ENCODE results near the gene DNM3.
"Not testable (repeated sequence)": the region's sequence is repeated elsewhere in the genome, so short reads cannot be mapped to it uniquely, and the experiment has no call there.

The DNM3 gene

DNA sequence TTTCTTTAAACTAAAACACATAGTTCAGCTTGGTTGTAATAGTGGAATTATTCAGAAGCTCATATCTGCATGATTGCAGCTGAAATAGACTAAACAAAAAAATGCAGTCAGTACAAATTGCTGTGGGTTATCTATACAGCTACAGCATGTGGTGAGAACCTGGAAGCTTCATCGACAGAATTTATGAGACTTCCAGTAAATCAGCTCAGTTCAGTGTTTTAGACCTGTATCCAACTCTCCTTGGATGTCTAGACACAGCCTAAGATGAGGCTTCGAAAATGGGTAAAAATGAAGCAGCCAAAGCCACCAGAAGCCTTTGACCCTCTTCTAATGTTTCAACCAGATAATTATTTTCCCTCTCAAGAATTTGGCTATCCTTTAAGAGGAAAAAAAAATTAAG is 452.1 kb downstream of the DNM3 start:
- DNase-seq = no peak

DNA sequence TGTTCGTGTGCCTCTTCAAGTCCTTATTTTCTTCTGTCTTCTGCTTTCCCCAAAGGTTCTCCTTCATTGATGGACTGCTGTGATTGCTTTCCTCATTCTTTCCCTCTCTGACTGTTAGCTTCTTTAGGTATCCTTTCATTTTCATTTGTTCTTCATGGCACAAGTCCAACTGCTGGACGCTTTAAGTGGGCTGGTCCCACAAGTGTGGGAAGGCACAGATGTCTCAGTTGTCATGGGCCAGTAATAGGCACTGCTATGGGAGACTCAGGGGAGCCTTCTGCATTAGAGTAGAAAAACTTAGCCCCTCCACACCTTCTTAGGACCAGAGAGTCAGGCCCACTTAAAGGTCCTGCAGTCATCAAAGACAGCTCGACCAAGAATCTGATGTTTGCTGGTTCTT is 456.8 kb downstream of the DNM3 start:
- no peak for DNase-seq

DNA sequence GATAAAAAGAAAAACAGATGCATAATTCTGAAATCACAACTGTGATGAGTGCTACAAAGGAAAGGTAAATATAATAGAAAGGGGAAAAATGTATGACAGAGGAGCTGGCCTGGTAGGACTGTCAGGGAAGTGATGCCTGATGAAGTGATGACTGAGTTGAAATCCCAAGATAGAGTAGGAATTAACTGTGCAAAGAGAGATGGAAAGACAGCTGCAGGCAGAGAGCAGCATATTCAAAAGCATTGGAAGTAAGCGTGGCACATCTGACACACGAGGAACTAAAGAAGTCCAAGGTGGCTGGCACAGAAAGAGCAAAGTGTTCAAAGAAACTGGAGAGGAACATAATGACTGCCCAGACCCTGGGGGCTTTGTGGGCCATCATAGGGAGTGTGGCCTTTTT is 457.6 kb downstream of the DNM3 start:
- no peak for DNase-seq

DNA sequence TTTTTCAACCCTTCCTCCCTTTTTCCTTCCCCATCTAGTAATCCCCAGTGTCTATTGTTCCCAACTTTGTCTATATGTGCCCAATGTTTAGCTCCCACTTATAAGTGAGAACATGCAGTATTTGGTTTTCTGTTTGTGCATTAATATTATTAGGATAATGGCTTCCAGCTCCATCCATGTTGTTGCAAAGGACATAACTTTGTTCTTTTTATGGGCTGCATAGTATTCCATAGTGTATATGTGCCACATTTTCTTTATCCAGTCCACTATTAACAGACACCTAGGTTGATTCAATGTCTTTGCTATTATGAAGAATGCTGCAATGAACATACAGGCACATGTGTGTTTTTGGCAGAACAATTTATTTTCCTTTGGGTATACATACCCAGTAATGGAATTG is 458.2 kb downstream of the DNM3 start:
- no peak for DNase-seq

DNA sequence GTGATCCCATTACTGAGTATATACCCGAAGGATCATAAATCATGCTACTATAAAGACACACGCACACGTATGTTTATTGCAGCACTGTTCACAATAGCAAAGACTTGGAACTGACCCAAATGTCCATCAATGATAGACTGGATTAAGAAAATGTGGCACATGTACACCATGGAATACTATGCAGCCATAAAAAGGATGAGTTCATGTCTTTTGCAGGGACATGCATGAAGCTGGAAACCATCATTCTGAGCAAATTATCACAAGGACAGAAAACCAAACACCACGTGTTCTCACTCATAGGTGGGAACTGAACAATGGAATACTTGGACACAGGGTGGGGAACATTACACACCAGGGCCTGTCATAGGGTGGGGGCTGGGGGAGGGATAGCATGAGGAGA is 466.2 kb downstream of the DNM3 start:
- DNase-seq = not testable (repeated sequence)

DNA sequence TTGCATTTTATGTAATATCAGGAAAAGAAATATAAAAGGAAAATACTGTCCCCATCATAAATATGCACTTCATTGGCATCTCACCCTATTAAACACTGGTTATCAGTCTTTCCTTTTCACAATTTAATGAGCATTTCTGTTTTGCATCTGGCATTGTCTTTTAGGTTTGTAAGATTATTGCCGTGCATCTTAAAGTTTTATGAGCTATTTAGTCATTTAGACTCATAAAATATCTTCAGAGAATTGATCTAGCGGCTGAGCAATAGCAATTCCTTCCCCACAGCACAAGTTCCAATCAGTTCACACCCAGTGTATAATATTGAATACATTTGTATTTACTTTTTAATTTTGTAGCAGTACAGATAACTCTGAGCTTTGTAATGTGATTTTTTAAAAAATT is 466.8 kb downstream of the DNM3 start:
- no peak for DNase-seq

DNA sequence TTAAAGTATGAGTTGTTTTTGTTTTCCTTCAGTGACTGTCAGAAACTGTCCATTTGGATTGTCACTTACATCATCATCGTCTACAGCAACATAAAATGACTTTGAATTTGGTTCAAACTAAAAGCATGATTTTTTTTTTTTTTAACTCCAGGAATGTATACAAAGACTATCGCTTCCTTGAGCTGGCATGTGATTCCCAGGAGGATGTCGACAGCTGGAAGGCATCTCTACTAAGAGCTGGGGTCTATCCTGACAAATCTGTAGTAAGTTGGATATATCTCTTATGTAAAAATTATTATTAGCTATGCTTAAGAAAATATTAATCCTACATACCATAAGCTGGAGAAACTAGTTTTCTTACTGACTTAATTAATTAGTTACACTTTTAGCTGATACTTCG is 467.3 kb downstream of the DNM3 start:
- DNase-seq = no peak

DNA sequence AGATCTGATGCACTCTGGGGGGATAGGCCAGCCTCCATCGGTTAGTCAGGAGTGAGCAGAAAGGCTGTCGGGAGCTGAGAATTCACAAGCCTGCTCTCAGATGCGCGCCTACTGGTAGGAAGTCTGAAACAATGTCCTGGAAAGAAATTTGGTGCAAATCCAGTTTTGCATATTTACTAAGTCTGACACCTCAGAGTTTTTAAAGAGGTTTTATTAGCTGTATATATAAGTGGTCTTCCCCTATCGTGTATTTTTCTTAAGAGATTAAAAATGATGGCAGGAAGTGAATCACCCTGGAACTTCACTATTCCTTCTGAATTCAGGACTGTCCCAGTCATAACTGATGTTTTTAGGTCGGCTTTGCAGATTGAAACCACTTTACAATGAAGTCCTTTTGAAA is 479.4 kb downstream of the DNM3 start:
- no peak for DNase-seq

DNA sequence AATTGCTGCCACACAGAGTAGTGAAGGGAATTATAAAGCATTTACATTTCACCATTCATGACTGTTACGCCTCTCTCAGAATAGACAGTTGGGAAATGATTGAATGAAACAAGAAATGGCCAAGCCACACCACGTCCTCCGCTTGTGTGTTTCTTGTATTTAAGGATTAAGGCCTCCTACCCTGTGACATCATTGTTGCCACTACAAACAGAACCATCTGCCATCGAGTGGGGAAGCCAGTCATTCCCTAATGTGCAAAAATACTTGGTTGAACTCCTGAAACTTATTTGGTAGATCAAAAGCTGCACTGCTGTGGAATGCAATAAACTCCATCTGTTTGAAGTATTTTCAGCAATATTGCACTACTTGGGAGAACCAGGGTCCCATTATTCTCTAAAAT is 480.2 kb downstream of the DNM3 start:
- DNase-seq = no peak

DNA sequence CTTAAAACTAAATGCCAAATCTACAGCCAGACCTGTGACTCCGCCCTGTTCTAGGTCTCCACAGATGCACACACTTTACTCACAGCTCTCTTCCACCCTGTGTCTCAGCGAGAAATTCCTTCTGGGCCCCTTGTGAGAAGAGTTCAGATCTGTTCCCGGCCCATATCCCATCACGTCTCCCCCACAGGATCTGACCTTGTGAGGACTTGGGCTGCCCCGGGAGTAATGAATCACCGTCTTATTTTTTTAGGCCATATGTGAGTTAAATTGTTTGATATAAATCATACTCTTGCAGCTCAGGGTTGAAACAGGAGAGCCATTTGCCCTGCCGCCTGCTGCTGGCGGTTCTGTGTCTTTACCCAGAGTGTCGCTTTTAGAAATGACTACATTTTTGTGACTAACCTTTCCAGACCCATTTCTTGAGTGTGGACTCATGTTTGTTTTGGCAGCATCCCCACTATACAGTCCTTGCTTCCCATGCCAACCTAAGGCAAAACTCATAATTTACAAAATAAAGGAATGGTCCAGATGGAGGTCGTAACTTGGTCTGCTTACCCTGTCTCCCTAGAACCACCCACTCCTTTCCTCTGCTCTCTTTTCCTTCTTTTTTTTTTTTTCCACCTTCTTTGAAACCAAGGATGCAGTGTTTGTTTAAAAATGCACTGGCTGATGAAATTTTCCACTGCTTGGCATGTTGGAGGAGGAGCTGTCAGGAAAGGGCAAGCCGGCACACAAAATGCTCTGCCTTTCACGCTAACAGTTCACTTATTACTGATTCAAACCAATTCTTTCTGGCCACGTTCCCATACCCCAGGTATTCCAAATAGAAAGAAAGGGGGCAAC is 481.1 kb downstream of the DNM3 start:
- no peak for DNase-seq

DNA sequence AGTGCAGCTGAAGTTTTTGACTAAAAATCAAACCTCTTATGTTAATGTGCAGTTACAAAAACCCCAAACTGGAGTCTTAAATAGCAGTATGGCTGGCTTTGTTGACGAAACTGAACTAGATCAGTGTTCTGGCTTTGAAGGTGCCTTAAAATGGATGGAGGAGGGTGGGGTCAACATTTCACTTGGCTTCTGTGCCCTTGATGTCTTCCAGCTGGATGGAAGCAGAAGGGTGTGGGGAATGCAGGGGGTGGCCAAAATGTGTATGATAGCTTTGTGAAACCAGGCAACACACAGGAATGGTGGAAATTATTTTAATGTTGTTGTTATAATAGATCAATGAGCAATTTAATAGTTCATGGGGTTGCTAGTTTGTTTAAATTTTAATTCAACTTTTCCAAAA is 482.4 kb downstream of the DNM3 start:
- no peak for DNase-seq

DNA sequence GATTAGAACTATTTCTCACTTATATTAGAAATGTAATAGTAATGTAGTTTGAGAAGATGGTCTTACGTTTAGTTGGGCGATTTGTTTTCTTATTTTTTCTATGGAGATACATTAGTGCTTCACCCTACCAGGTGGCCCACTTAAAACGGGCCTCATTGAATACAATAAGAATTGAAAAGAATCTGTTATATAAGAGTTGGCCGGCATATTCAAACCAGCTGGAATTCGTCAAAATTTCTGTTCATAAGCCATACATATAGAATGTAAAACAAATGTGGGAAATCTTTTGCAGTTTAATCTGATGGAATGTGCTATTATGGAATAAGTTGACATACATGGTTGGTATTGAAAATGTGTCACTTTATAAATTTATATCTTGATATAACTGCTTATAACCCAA is 482.8 kb downstream of the DNM3 start:
- no peak for DNase-seq

DNA sequence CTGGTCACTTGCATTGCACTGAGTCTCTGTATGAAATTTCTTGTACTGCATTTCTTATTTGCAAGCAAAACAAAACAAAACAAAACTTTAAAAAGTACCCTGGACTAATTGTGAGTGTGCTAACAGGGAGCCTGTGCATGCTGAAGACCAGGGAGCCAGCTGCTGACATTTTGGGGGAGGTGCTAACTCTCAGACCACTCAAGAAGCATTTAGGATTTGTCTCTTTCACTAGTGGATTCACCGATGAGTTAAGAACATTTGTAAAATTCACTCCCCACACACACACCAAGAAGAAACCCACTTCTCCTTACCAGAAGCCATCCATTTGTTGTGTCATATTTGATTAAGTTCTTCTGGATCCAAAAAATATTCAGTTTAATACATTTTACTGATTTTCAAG is 483.5 kb downstream of the DNM3 start:
- no peak for DNase-seq

DNA sequence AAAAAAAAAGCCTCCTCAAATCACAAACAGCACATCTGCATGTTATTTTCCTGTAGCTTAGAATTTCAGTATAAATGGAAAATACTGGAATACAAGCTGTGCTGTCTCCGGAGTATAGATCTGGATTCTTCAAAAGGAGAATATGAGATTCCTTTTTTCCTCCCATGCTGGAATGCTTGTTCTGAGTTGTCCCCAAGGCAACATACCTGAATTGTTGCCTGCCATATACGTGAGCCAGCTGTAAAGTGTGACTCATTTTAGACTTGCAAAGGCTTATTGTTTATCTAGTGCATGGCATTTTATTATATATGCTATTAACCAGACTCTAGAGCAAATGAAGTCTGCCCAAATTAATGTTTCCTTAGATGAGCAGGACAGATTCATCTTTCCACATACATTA is 484.2 kb downstream of the DNM3 start:
- no peak for DNase-seq

DNA sequence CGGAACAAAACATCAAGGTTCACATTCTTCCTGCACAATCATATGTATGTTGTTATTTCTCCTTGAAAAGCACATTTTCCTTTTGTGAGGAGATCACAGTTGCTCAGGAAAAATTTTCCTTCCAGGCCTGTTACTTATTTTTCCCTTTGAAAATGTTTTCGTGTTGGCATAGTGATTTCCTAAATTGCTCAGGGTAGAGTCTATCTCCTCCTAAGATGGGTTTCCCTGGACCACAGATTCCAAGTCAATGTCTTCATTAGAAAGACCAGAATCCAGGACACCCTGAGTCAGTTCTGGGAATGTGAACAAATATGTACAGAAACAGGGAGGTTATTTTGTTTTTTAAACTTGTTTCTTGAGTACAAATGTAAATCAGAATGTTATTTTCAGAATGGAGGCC is 484.8 kb downstream of the DNM3 start:
- no peak for DNase-seq

DNA sequence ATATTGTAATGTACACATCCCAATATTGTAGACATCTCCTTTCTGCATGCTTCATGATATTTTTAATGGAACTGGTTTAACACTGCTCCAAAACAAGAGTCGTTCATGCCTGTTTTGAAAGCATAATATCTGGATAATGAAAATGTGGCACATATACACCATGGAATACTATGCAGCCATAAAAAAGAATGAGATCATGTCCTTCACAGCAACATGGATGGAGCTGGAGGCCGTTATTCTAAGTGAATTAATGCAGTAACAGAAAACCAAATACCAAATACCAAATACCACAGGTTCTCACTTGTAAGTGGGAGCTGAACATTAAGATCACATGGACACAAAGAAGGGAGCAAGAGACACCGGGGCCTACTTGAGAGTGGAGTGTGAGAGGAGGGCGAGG is 487.0 kb downstream of the DNM3 start:
- no peak for DNase-seq

DNA sequence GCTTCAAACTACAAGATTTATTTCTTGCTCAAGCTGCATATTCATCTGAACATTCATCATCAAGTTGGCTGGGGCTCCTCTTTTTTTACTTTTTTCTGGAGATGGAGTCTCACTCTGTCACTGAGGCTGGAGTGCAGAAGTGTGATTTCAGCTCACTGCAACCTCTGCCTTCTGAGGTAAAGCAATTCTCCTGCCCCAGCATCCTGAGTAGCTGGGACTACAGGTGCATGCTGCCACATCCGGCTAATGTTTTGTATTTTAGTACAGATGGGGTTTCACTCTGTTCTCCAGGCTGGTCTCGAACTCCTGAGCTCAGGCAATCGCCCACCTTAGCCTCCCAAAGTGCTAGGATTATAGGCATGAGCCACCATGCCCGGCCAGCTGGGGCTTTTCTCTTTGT is 490.9 kb downstream of the DNM3 start:
- DNase-seq = no peak

DNA sequence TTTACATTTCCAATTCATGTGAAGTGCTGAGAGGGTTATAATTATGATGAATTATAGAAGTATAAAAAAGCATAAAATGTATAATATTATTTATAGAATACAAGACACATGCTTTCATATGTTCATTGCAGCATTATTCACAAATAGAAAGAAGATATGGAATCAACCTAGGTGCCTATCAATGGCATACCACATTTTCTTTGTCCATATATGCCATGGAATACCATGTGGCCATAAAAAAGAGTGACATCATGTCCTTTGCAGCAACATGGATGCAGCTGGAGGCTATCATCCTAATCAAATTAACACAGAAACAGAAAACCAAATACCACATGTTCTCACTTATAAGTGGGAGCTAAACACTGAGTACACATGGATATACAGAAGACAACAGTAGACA is 494.1 kb downstream of the DNM3 start:
- DNase-seq = no peak

DNA sequence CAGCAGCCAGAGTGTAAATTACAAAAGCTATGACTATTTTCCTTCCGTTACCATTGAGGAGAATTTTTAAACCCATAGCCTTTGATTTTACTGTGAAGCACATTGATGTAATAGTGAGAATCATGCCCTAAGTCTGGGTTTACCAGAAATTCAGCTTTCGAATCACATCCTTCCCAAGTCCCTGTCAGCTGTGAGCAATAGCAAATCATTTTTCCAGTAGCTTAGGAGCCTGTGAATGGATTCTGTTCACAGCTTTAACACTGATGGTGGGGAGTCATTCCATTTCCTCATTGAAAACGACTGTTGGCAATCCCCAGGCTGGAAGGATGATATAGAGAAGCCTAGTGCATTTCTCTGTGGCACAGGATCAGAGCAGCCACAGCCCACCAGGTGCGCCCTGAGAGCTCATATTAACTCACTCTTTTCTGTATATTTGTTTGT is 497.0 kb downstream of the DNM3 start:
- DNase-seq = no peak

DNA sequence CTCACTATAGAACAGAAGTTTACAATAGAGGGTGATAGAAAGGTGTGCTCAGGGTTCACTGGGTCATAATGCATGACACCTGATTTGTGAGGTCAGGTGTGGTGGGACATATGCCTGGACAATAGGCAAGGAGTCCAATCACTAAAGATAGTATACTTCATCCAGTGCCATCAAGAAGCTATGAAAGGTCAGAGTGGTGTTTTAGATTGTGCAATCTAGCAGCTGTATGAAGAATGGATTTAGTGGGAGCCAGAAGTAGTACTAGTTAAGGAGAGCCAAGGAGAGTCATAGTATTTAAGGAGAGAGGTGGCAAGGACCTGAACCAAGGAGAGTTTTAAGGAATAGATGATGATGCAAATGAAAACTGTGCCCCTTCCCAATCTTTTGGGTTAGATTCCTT is 498.5 kb downstream of the DNM3 start:
- no peak for DNase-seq

DNA sequence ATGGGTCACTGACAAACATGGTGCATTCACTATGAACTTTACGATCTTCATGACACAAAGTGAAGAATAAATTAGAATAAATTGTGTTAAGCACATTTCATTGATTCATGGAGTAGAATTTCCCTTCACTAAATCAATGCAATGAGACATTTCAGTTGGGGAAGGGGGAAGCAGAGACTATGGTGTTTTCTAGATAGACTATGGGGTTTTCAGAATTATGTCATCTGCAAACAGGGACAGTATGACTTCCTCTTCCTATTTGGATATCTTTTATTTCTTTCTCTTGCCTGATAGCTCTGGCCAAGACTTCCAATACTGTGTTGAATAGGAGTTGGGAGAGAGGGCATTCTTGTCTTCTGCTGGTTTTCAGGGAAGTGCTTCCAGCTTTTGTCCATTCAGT is 499.2 kb downstream of the DNM3 start:
- no peak for DNase-seq

DNA sequence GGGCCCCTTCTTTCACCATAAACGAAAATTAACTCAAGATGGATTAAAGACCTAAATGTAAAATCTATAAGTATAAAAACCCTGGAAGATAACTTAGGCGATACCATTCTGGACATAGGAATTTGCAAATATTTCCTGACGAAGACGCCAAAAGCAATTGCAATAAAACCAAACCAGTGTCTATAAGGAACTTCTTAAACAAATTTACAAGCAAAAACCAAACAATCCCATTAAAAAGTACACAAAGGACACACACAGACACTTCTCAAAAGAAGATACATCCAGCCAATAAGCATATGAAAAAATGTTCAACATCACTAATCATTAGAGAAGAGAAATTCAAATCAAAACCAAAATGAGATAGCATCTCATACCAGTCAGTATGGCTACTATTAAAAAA is 500.4 kb downstream of the DNM3 start:
- DNase-seq = no peak

DNA sequence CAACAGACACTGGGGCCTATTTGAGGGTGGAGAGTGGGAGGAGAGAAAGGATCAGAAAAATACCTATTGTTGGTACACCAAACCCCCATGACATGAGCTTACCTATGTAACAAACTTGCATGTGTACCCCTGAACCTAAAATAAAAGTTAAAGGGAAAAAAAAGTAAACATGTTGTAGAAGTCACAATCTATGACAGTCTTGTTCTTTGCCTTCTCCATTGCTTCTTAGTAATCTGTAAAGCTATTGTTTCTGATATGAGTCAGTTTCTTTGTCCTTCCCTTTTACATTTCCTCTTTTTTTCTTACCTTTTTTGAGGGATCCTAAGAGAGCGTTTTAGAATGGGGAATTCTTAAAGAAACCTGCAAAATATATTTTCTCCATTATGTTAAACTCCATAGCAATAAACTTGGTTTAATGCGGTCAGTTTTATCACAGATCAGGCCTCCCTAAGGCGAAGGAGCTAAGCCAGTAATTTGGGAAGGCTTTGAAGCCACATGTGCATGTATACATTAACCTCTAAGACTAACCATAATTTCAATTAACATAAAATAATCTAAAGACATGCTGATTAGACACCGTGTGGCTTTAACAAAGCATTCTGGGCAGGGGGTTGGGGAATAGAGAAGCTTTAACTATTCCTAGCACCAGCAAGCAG is 501.4 kb downstream of the DNM3 start:
- no peak for DNase-seq

DNA sequence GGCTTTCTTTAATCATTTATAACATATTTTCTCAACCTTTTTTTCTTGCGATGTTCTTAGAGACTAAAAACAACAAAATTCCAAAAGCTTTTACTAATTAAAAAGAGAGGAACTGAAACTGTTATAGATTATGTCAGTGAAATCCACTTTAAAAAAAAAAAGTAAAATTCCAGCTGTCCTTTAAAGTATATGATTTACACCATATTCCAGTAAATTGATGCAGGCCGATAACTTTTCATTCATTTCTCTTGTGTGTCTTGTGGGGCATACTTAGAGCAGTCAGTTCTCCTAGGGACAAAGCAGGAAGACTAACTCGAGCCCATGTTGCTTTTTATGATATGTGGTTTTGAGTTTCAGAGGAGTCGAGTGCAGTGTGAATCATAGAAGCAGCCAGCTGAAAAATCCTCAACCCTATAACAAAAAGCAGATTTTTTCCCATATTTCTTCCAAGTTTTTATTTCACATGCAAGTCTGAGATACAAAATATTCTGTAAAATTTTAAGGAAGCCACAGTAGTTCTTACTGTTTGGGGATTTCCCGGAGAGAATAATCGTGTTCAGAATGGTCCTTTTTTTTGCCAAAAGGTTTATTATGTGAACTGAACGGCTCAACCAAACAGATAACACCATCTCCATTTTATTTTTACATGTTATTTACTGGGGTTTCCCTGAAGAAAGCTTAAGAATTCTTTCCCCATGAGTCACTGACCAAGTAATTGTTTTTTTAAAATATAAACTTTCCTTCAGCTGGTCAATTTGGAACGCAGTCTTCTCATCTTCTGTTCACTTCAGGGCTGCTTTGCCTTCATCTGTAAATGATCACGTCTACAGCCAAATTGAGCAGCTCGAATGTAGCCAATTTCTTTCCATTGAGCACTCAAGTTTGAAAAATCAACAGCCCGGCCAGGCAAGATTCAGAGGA is 502.2 kb downstream of the DNM3 start:
- DNase-seq = no peak

Measured in islet precursor cell (in vitro differentiated cells).